ENCODE data around the gene DCDC2C.

DNA sequence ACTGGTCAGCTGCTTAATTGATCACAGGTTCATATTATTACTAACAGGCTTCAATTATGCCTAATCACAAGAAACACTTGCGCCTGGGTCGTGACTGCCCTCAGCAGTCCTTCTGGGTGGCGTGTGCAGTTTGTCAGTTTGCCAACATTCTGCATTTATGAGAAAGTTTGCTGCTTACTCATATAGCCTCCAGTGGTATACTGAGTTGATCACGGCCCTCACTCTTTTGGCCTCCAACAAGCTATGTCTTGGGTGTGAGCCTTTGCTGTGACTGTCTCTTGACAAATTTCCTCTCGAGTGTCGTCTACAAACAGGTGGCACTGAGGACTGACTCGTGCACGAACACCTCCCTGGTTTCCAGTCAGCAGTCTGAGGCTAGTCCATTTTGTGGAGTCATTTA, 27.3 kb downstream of the DCDC2C start:
- no peak for TF ChIP-seq POLR2AphosphoS5 (IDR thresholded peaks at IDR 0.05)
- TF ChIP-seq, protein P1, sequence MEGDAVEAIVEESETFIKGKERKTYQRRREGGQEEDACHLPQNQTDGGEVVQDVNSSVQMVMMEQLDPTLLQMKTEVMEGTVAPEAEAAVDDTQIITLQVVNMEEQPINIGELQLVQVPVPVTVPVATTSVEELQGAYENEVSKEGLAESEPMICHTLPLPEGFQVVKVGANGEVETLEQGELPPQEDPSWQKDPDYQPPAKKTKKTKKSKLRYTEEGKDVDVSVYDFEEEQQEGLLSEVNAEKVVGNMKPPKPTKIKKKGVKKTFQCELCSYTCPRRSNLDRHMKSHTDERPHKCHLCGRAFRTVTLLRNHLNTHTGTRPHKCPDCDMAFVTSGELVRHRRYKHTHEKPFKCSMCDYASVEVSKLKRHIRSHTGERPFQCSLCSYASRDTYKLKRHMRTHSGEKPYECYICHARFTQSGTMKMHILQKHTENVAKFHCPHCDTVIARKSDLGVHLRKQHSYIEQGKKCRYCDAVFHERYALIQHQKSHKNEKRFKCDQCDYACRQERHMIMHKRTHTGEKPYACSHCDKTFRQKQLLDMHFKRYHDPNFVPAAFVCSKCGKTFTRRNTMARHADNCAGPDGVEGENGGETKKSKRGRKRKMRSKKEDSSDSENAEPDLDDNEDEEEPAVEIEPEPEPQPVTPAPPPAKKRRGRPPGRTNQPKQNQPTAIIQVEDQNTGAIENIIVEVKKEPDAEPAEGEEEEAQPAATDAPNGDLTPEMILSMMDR (IDR thresholded peaks at IDR 0.05) = no peak
- TF ChIP-seq POLR2A (IDR thresholded peaks at IDR 0.05) = no peak
- no peak for TF ChIP-seq EP300 (IDR thresholded peaks at IDR 0.05)
